Measurements from ENCODE around the gene MT1E.

MT1E gene

GRCh38 chr16:56625943-56626654 lies 518 bp downstream of the MT1E start:
- peak overlapping the region; percentile 47 to 67 for H3K4me3 ChIP-seq (replicated peaks in 1 of 2; ENCODE audit: low read depth in 2 of 2, low read length in 2 of 2)
- DNase-seq (ENCODE audit: low read depth in 2 of 2) = peak; percentile 85 to 87
- TF ChIP-seq CTCF (IDR thresholded peaks at IDR 0.05; ENCODE audit: low read depth, low read length) = no peak

- no peak for TF ChIP-seq CTCF (IDR thresholded peaks at IDR 0.05; ENCODE audit: low read depth, low read length)
- no peak for DNase-seq (ENCODE audit: low read depth in 2 of 2)
- peak overlapping the region; percentile 47 to 67 for H3K4me3 ChIP-seq (replicated peaks in 1 of 2; ENCODE audit: low read depth in 2 of 2, low read length in 2 of 2)
These were observed 1.1 kb downstream of the MT1E start for GRCh38 chr16:56626685-56627084.

- no peak overlapping the region for H3K4me3 ChIP-seq (replicated peaks in 1 of 2; ENCODE audit: low read depth in 2 of 2, low read length in 2 of 2)
- peak in 1 of 2 donors; percentile 51 for DNase-seq (ENCODE audit: low read depth in 2 of 2)
- no peak for TF ChIP-seq CTCF (IDR thresholded peaks at IDR 0.05; ENCODE audit: low read depth, low read length)
These were observed 3.1 kb downstream of the MT1E start for GRCh38 chr16:56628486-56629350.

- no peak for TF ChIP-seq CTCF (IDR thresholded peaks at IDR 0.05; ENCODE audit: low read depth, low read length)
- no peak overlapping the region for H3K4me3 ChIP-seq (replicated peaks in 1 of 2; ENCODE audit: low read depth in 2 of 2, low read length in 2 of 2)
- no peak for DNase-seq (ENCODE audit: low read depth in 2 of 2)
These were observed 4.0 kb downstream of the MT1E start for GRCh38 chr16:56629531-56629930.

GRCh38 chr16:56630134-56630533 lies 4.6 kb downstream of the MT1E start:
- TF ChIP-seq CTCF (IDR thresholded peaks at IDR 0.05; ENCODE audit: low read depth, low read length) = no peak
- no peak for DNase-seq (ENCODE audit: low read depth in 2 of 2)
- no peak overlapping the region for H3K4me3 ChIP-seq (replicated peaks in 1 of 2; ENCODE audit: low read depth in 2 of 2, low read length in 2 of 2)

GRCh38 chr16:56631197-56631596 lies 5.6 kb downstream of the MT1E start:
- no peak overlapping the region for H3K4me3 ChIP-seq (replicated peaks in 1 of 2; ENCODE audit: low read depth in 2 of 2, low read length in 2 of 2)
- no peak for TF ChIP-seq CTCF (IDR thresholded peaks at IDR 0.05; ENCODE audit: low read depth, low read length)
- DNase-seq (ENCODE audit: low read depth in 2 of 2) = no peak
